A549 (cell line): Measurements from ENCODE around the gene MMD. TPM values are rescaled to one million over a fixed set of nuclear protein-coding genes. Genes with fewer than 3 reads are reported as not detected.

ENCODE experiments used
- BHLHE40 ChIP-seq: IDR thresholded peaks from 2 replicates; pipeline ENCODE4 v1.6.1; 2012; ENCODE audit warnings: low read depth, low read length, inconsistent platforms
- CBX2 ChIP-seq: fragments of 200-600 bp; sonication (generic); IDR thresholded peaks from 2 replicates; pipeline ENCODE4 v1.6.1; 2016; ENCODE audit warnings: low read depth, mild to moderate bottlenecking, borderline replicate concordance
- CBX8 ChIP-seq: fragments of 200-600 bp; sonication (generic); IDR thresholded peaks from 2 replicates; pipeline ENCODE4 v1.6.1; 2016
- CEBPB ChIP-seq, 2 experiments: fragments of >200 bp in 1 of 2; sonication (Bioruptor Twin) in 1 of 2; formaldehyde crosslinking in 1 of 2; IDR thresholded peaks; 2 replicates each; pipeline ENCODE4 v1.6.1; 2012 to 2016
- CHD2 ChIP-seq: fragments of 150-350 bp; IDR thresholded peaks from 2 replicates; pipeline ENCODE4 v1.6.1; 2014; ENCODE audit warnings: low read length; ENCODE audit not compliant: partially characterized antibody
- CHD4 ChIP-seq: fragments of 200-600 bp; sonication (generic); IDR thresholded peaks from 2 replicates; pipeline ENCODE4 v1.6.1; 2016; ENCODE audit warnings: antibody characterized with exemption, mild to moderate bottlenecking, borderline replicate concordance
- EHMT2 ChIP-seq: fragments of 200-600 bp; sonication (generic); IDR thresholded peaks from 2 replicates; pipeline ENCODE4 v1.6.1; 2016; ENCODE audit warnings: antibody characterized with exemption, low read depth, mild to moderate bottlenecking, moderate library complexity
- EP300 ChIP-seq, 2 experiments: fragments of >200 bp; sonication (Bioruptor Twin); formaldehyde crosslinking; IDR thresholded peaks; 2 replicates in 1 of 2; 3 replicates in 1 of 2; pipeline ENCODE4 v1.6.1; 2016 to 2017
- GATA3 ChIP-seq: IDR thresholded peaks from 2 replicates; pipeline ENCODE4 v1.6.1; 2012; ENCODE audit warnings: borderline replicate concordance
- HES2 ChIP-seq: fragments of >200 bp; sonication (Bioruptor Twin); formaldehyde crosslinking; IDR thresholded peaks from 2 replicates; pipeline ENCODE4 v1.6.1; 2016
- HOXA7 ChIP-seq: fragments of 250-450 bp; sonication (Bioruptor Pico); IDR thresholded peaks from 2 replicates; pipeline ENCODE4 v1.5.0; 2020; ENCODE audit warnings: mild to moderate bottlenecking, moderate library complexity
- JUNB ChIP-seq: fragments of >200 bp; sonication (Bioruptor Twin); formaldehyde crosslinking; IDR thresholded peaks from 2 replicates; pipeline ENCODE4 v1.6.1; 2016
- KDM1A ChIP-seq: fragments of 200-600 bp; sonication (generic); IDR thresholded peaks from 2 replicates; pipeline ENCODE4 v1.6.1; 2016; ENCODE audit warnings: low read depth, mild to moderate bottlenecking
- KDM5A ChIP-seq: fragments of 200-600 bp; sonication (generic); IDR thresholded peaks from 2 replicates; pipeline ENCODE4 v1.6.1; 2016; ENCODE audit warnings: antibody characterized with exemption, mild to moderate bottlenecking
- MAZ ChIP-seq: fragments of 150-350 bp; IDR thresholded peaks from 2 replicates; pipeline ENCODE4 v1.6.1; 2014; ENCODE audit warnings: antibody characterized with exemption, low read depth, low read length, borderline replicate concordance
- MYC ChIP-seq: IDR thresholded peaks from 2 replicates; pipeline ENCODE4 v1.6.1; 2012; ENCODE audit warnings: mild to moderate bottlenecking, inconsistent platforms, low read length, improper control_type of control experiment, borderline replicate concordance
- PBX3 ChIP-seq: IDR thresholded peaks from 2 replicates; pipeline ENCODE4 v1.6.1; 2012
- POLR2A ChIP-seq: IDR thresholded peaks from 2 replicates; pipeline ENCODE4 v1.6.1; 2012; ENCODE audit warnings: mild to moderate bottlenecking, low read length
- RFX5 ChIP-seq: fragments of 450-650 bp; IDR thresholded peaks from 2 replicates; pipeline ENCODE4 v1.7.1; 2014; ENCODE audit warnings: antibody characterized with exemption, mild to moderate bottlenecking, moderate library complexity
- RNF2 ChIP-seq: fragments of 200-600 bp; sonication (generic); IDR thresholded peaks from 2 replicates; pipeline ENCODE4 v1.6.1; 2016; ENCODE audit warnings: low read depth, mild to moderate bottlenecking, antibody characterized with exemption, moderate library complexity, borderline replicate concordance
- SMC3 ChIP-seq: fragments of >200 bp; sonication (Bioruptor Twin); formaldehyde crosslinking; IDR thresholded peaks from 3 replicates; pipeline ENCODE4 v1.6.1; 2018; ENCODE audit warnings: inconsistent platforms
- SREBF2 ChIP-seq: fragments of 450-650 bp; IDR thresholded peaks from 2 replicates; pipeline ENCODE4 v1.6.1; 2014; ENCODE audit warnings: mild to moderate bottlenecking, moderate library complexity
- TFCP2L1 ChIP-seq: fragments of 250-450 bp; sonication (Bioruptor Pico); IDR thresholded peaks from 2 replicates; pipeline ENCODE4 v1.5.0; 2021; ENCODE audit warnings: mild to moderate bottlenecking
- TP53 ChIP-seq: fragments of 250-450 bp; sonication (Bioruptor Pico); IDR thresholded peaks from 2 replicates; pipeline ENCODE4 v1.5.0; 2021; ENCODE audit warnings: mild to moderate bottlenecking, moderate library complexity
- ZC3H11A ChIP-seq: fragments of 450-650 bp; IDR thresholded peaks from 2 replicates; pipeline ENCODE4 v1.6.1; 2014; ENCODE audit warnings: antibody characterized with exemption, mild to moderate bottlenecking
- ZFP36 ChIP-seq: fragments of 450-650 bp; IDR thresholded peaks from 2 replicates; pipeline ENCODE4 v1.6.1; 2014; ENCODE audit warnings: borderline replicate concordance; ENCODE audit not compliant: partially characterized antibody
- ZNF302 ChIP-seq: fragments of 250-450 bp; sonication (Bioruptor Pico); IDR thresholded peaks from 2 replicates; pipeline ENCODE4 v1.9.0; 2021; ENCODE audit warnings: inconsistent platforms, mild to moderate bottlenecking, moderate library complexity
- polyA plus RNA-seq, 4 experiments: library from polyadenylated mRNA; depleted of rRNA in 3 of 4; stranded (reverse); fragments of >200 nt; fragmentation: RNase III in 1 of 4; extraction: RNeasy Plus Mini Kit Qiagen cat#74134 plus additional on column Dnase treatment in 1 of 4; gene quantifications; 2 replicates in 3 of 4; 3 replicates in 1 of 4; pipeline ENCODE4 v1.2.3, GENCODE V29; 2011 to 2017
- TF ChIP-seq, protein P1 (sequence below): fragments of 200-600 bp; sonication (generic); IDR thresholded peaks from 2 replicates; pipeline ENCODE4 v1.6.1; 2016; ENCODE audit warnings: antibody characterized with exemption, mild to moderate bottlenecking, moderate library complexity
- TF ChIP-seq, protein P2 (sequence below): fragments of >200 bp; sonication (Bioruptor Twin); formaldehyde crosslinking; IDR thresholded peaks from 3 replicates; pipeline ENCODE4 v1.6.1; 2016
- TF ChIP-seq, protein P3 (sequence below): IDR thresholded peaks from 2 replicates; pipeline ENCODE4 v1.6.1; 2012
- TF ChIP-seq, protein P4 (sequence below): fragments of 450-650 bp; IDR thresholded peaks from 2 replicates; pipeline ENCODE4 v1.6.1; 2014; ENCODE audit warnings: antibody characterized with exemption
- TF ChIP-seq, protein P5 (sequence below): fragments of 150-350 bp; IDR thresholded peaks from 2 replicates; pipeline ENCODE4 v1.6.1; 2014; ENCODE audit warnings: low read depth, mild to moderate bottlenecking, low read length
- TF ChIP-seq, protein P6 (sequence below): fragments of 250-450 bp; sonication (Bioruptor Pico); IDR thresholded peaks from 2 replicates; pipeline ENCODE4 v1.5.0; 2020; ENCODE audit warnings: low read depth, mild to moderate bottlenecking, moderate library complexity
- TF ChIP-seq, protein P7 (sequence below): IDR thresholded peaks from 2 replicates; pipeline ENCODE4 v1.6.1; 2012; ENCODE audit warnings: low read depth, borderline replicate concordance

The MMD gene
- polyA plus RNA-seq, 2 of the 4 experiments (the other 2 are of a cell fraction): 22.5 to 54.7 TPM

DNA sequence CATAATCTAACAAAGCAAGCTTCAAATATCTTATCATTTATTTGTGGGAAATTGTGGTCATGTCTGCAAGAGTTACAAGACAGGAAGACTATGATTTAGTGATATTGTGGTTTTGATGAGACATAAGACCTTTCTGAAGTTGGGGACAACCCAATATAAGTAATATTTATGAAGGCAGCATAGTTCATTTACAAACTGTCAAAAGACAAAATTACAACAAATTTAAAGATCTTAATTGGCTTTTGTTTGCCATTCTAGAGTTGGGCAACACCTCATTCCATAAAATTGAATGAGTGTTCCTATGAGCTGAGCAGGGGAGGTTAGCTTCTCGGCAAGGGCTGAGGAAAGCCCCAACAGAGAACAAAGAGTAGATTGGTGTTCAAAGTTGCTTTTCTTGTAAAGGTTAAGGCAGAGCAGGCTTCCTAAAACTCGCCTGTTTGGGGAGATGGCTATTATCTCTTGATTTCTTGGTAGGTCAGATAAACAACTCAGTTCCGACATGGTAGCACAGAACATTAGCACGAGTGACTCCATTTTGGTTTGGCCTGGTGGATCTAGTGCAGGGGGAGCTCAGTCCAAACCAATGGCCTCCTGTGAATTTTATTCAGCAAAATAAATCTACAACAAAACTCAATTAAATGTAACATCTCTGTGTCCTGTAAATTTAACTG is 10.9 kb upstream of the MMD start (continued):
- TF ChIP-seq, protein P1, sequence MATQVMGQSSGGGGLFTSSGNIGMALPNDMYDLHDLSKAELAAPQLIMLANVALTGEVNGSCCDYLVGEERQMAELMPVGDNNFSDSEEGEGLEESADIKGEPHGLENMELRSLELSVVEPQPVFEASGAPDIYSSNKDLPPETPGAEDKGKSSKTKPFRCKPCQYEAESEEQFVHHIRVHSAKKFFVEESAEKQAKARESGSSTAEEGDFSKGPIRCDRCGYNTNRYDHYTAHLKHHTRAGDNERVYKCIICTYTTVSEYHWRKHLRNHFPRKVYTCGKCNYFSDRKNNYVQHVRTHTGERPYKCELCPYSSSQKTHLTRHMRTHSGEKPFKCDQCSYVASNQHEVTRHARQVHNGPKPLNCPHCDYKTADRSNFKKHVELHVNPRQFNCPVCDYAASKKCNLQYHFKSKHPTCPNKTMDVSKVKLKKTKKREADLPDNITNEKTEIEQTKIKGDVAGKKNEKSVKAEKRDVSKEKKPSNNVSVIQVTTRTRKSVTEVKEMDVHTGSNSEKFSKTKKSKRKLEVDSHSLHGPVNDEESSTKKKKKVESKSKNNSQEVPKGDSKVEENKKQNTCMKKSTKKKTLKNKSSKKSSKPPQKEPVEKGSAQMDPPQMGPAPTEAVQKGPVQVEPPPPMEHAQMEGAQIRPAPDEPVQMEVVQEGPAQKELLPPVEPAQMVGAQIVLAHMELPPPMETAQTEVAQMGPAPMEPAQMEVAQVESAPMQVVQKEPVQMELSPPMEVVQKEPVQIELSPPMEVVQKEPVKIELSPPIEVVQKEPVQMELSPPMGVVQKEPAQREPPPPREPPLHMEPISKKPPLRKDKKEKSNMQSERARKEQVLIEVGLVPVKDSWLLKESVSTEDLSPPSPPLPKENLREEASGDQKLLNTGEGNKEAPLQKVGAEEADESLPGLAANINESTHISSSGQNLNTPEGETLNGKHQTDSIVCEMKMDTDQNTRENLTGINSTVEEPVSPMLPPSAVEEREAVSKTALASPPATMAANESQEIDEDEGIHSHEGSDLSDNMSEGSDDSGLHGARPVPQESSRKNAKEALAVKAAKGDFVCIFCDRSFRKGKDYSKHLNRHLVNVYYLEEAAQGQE: no peak
- TF ChIP-seq MAZ (no peak), HOXA7 (CRISPR knock-in tag) (peak; percentile 99), SMC3 (no peak), ZNF302 (peak; percentile 100), SREBF2 (no peak), MYC (no peak), KDM1A (0 out of 2 replicates have a peak, but pooled peaks have one; percentile 33), ZC3H11A (no peak), POLR2A (no peak), EHMT2 (no peak), HES2 (no peak), CHD4 (no peak), JUNB (no peak), CHD2 (no peak), TFCP2L1 (CRISPR knock-in tag) (peak; percentile 98), CEBPB (IDR thresholded peaks at IDR 0.05) (no peak), PBX3 (no peak), KDM5A (no peak), RNF2 (no peak), EP300 (IDR thresholded peaks at IDR 0.05) (no peak), ZFP36 (no peak), GATA3 (no peak), CBX8 (no peak), BHLHE40 (no peak), RFX5 (no peak), TP53 (CRISPR knock-in tag) (peak; percentile 99), CBX2 (no peak)
- TF ChIP-seq, protein P2, sequence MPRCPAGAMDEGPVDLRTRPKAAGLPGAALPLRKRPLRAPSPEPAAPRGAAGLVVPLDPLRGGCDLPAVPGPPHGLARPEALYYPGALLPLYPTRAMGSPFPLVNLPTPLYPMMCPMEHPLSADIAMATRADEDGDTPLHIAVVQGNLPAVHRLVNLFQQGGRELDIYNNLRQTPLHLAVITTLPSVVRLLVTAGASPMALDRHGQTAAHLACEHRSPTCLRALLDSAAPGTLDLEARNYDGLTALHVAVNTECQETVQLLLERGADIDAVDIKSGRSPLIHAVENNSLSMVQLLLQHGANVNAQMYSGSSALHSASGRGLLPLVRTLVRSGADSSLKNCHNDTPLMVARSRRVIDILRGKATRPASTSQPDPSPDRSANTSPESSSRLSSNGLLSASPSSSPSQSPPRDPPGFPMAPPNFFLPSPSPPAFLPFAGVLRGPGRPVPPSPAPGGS: no peak
- TF ChIP-seq, protein P3, sequence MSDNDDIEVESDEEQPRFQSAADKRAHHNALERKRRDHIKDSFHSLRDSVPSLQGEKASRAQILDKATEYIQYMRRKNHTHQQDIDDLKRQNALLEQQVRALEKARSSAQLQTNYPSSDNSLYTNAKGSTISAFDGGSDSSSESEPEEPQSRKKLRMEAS: no peak
- TF ChIP-seq, protein P4, sequence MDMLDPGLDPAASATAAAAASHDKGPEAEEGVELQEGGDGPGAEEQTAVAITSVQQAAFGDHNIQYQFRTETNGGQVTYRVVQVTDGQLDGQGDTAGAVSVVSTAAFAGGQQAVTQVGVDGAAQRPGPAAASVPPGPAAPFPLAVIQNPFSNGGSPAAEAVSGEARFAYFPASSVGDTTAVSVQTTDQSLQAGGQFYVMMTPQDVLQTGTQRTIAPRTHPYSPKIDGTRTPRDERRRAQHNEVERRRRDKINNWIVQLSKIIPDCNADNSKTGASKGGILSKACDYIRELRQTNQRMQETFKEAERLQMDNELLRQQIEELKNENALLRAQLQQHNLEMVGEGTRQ: no peak
- TF ChIP-seq, protein P5, sequence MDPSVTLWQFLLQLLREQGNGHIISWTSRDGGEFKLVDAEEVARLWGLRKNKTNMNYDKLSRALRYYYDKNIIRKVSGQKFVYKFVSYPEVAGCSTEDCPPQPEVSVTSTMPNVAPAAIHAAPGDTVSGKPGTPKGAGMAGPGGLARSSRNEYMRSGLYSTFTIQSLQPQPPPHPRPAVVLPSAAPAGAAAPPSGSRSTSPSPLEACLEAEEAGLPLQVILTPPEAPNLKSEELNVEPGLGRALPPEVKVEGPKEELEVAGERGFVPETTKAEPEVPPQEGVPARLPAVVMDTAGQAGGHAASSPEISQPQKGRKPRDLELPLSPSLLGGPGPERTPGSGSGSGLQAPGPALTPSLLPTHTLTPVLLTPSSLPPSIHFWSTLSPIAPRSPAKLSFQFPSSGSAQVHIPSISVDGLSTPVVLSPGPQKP: no peak
- TF ChIP-seq, protein P6, sequence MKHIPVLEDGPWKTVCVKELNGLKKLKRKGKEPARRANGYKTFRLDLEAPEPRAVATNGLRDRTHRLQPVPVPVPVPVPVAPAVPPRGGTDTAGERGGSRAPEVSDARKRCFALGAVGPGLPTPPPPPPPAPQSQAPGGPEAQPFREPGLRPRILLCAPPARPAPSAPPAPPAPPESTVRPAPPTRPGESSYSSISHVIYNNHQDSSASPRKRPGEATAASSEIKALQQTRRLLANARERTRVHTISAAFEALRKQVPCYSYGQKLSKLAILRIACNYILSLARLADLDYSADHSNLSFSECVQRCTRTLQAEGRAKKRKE (CRISPR knock-in tag): peak; percentile 100
- TF ChIP-seq, protein P7, sequence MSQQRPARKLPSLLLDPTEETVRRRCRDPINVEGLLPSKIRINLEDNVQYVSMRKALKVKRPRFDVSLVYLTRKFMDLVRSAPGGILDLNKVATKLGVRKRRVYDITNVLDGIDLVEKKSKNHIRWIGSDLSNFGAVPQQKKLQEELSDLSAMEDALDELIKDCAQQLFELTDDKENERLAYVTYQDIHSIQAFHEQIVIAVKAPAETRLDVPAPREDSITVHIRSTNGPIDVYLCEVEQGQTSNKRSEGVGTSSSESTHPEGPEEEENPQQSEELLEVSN: no peak
